ENCODE results near the gene TPK1.

TPK1 gene

GRCh38 chr7:144454256-144455039 is 381.4 kb downstream of the TPK1 start:
- Histone ChIP-seq H3K9me3 (ENCODE audit: severe bottlenecking) (no peaks in the 10 kb centered on the region), H3K27me3 (ENCODE audit: insufficient read depth, poor library complexity, severe bottlenecking) (no peaks in the 10 kb centered on the region), H3K27ac (ENCODE audit: poor library complexity, severe bottlenecking) (no peak overlapping the region), H3K4me3 (ENCODE audit: severe bottlenecking) (no peak overlapping the region), H3K36me3 (ENCODE audit: low read depth) (no peaks in the 10 kb centered on the region), H3K4me1 (ENCODE audit: insufficient read depth, poor library complexity, severe bottlenecking) (no peaks in the 10 kb centered on the region)
- ATAC-seq (ENCODE audit: low read depth) (no peak), DNase-seq (ENCODE audit: low spot score) (no peak)
- peak; percentile 51 for TF ChIP-seq CTCF (IDR thresholded peaks at IDR 0.05; ENCODE audit: poor library complexity, severe bottlenecking)

DNA sequence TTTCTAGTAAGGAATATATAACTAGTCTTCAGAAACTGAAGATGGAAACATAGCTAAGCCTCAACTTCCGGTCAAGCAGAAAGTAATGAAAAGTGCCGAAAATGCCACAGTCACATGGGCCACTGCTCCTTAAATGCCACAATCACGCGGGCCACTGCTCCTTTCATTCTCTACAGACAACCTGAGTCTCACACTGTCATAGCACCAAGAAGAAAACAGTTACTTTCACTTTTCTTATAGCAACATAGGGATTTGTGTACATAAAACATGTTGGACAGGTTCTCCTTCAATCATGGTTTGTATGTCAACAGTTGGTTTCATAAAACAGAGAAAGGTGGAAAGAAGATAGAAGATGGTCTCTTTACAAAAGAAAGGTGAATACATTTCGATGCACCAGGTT is 383.8 kb downstream of the TPK1 start:
- Histone ChIP-seq H3K4me3 (ENCODE audit: severe bottlenecking) (no peak overlapping the region), H3K27ac (ENCODE audit: poor library complexity, severe bottlenecking) (no peak overlapping the region), H3K4me1 (ENCODE audit: insufficient read depth, poor library complexity, severe bottlenecking) (no peaks in the 10 kb centered on the region), H3K27me3 (ENCODE audit: insufficient read depth, poor library complexity, severe bottlenecking) (no peaks in the 10 kb centered on the region), H3K36me3 (ENCODE audit: low read depth) (no peaks in the 10 kb centered on the region), H3K9me3 (ENCODE audit: severe bottlenecking) (no peaks in the 10 kb centered on the region)
- ATAC-seq (ENCODE audit: low read depth) (no peak), DNase-seq (ENCODE audit: low spot score) (no peak)
- TF ChIP-seq CTCF (IDR thresholded peaks at IDR 0.05; ENCODE audit: poor library complexity, severe bottlenecking): no peak

DNA sequence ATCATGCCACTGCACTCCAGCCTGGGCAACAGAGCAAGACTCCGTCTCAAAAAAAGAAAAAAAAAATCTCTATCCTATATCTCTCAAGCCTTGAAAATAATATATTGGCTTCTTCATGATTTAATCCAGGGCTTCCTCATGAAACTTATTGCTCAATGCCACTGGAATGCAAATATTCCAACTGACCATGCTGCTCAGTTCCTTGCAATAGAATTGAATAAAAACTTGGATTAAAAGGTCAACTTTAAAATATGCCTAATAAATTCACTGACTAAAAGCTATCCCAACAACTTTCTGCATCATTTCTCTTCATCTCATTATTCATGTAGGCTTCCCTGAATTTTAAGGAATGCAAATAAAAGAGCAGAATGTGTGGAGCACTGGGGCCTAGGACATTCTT is 390.3 kb downstream of the TPK1 start:
- no peak for TF ChIP-seq CTCF (IDR thresholded peaks at IDR 0.05; ENCODE audit: poor library complexity, severe bottlenecking)

DNA sequence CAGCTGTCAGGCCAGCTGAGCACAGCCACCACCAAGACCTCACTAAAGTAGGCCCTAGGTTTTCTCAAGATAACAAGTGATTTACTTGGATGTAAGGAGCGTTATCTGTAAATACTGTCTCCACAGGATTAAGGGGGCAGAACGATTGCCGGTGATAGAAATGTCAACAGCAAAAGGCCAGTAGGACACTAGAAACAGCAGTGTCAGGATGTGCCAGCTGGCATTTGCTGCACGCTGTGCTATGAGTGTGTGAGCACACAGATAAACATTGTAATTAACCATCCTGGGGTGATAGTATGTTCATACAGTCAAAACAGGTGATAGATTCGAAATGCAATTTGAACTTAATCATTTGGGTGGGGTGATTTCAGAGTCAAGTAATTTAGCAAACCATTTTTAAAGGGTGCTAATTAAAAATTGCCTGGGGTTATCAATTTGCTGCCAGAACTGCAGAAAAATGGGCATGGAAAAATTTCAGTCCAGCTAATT is 396.1 kb downstream of the TPK1 start:
- H3K4me3 ChIP-seq (ENCODE audit: severe bottlenecking): no peak overlapping the region
- H3K27ac ChIP-seq (ENCODE audit: poor library complexity, severe bottlenecking): no peak overlapping the region
- no peaks in the 10 kb centered on the region for H3K36me3 ChIP-seq (ENCODE audit: low read depth)
- no peak for TF ChIP-seq CTCF (IDR thresholded peaks at IDR 0.05; ENCODE audit: poor library complexity, severe bottlenecking)
- no peak for DNase-seq (ENCODE audit: low spot score)
- H3K9me3 ChIP-seq (ENCODE audit: severe bottlenecking): no peaks in the 10 kb centered on the region
- H3K4me1 ChIP-seq (ENCODE audit: insufficient read depth, poor library complexity, severe bottlenecking): no peaks in the 10 kb centered on the region
- H3K27me3 ChIP-seq (ENCODE audit: insufficient read depth, poor library complexity, severe bottlenecking): no peaks in the 10 kb centered on the region
- ATAC-seq (ENCODE audit: low read depth): no peak

More for the DNA sequence above, 390.3 kb downstream of the TPK1 start:
- no peak overlapping the region for H3K4me3 ChIP-seq (ENCODE audit: severe bottlenecking)
- H3K4me1 ChIP-seq (ENCODE audit: insufficient read depth, poor library complexity, severe bottlenecking): no peaks in the 10 kb centered on the region
- no peak for ATAC-seq (ENCODE audit: low read depth)
- no peaks in the 10 kb centered on the region for H3K27me3 ChIP-seq (ENCODE audit: insufficient read depth, poor library complexity, severe bottlenecking)
- no peaks in the 10 kb centered on the region for H3K9me3 ChIP-seq (ENCODE audit: severe bottlenecking)
- no peaks in the 10 kb centered on the region for H3K36me3 ChIP-seq (ENCODE audit: low read depth)
- H3K27ac ChIP-seq (ENCODE audit: poor library complexity, severe bottlenecking): no peak overlapping the region
- DNase-seq (ENCODE audit: low spot score): no peak

- Histone ChIP-seq H3K4me1 (ENCODE audit: insufficient read depth, poor library complexity, severe bottlenecking) (no peaks in the 10 kb centered on the region), H3K27me3 (ENCODE audit: insufficient read depth, poor library complexity, severe bottlenecking) (no peaks in the 10 kb centered on the region), H3K4me3 (ENCODE audit: severe bottlenecking) (no peak overlapping the region), H3K9me3 (ENCODE audit: severe bottlenecking) (no peaks in the 10 kb centered on the region), H3K27ac (ENCODE audit: poor library complexity, severe bottlenecking) (no peak overlapping the region), H3K36me3 (ENCODE audit: low read depth) (no peaks in the 10 kb centered on the region)
- TF ChIP-seq CTCF (IDR thresholded peaks at IDR 0.05; ENCODE audit: poor library complexity, severe bottlenecking): no peak
- no peak for ATAC-seq (ENCODE audit: low read depth)
- no peak for DNase-seq (ENCODE audit: low spot score)
These were observed 397.1 kb downstream of the TPK1 start for GRCh38 chr7:144438759-144439158.
